HG02981 (cell line): ENCODE data around the gene ZSCAN1.
"Not testable (repeated sequence)": the region's sequence is repeated elsewhere in the genome, so short reads cannot be mapped to it uniquely, and the experiment has no call there.

Source experiments
- ATAC-seq: cut with Tn5 transposase; IDR thresholded peaks from one replicate; pipeline ENCODE4 v1.9.1; 2021; ENCODE audit warnings: mild to moderate bottlenecking, moderate library complexity; ENCODE audit not compliant: unreplicated experiment

Gene ZSCAN1, protein sequence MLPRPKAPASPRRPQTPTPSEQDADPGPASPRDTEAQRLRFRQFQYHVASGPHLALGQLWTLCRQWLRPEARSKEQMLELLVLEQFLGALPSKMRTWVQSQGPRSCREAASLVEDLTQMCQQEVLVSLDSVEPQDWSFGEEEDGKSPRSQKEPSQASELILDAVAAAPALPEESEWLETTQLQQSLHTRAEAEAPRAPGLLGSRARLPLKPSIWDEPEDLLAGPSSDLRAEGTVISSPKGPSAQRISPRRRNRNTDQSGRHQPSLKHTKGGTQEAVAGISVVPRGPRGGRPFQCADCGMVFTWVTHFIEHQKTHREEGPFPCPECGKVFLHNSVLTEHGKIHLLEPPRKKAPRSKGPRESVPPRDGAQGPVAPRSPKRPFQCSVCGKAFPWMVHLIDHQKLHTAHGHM

GRCh38 chr19:58033741-58034476 lies at the start of gene ZSCAN1:
Gene ZSCAN1, plus strand, starts transcription at chr19:58034025. Its CDS starts 3,812 bp downstream, at chr19:58037837.
- no peak for ATAC-seq

- no peak for ATAC-seq
Measured at GRCh38 chr19:57992841-57993240, 41.0 kb upstream of the ZSCAN1 start.

- no peak for ATAC-seq
Measured at GRCh38 chr19:58000677-58001076, 33.1 kb upstream of the ZSCAN1 start.

DNA sequence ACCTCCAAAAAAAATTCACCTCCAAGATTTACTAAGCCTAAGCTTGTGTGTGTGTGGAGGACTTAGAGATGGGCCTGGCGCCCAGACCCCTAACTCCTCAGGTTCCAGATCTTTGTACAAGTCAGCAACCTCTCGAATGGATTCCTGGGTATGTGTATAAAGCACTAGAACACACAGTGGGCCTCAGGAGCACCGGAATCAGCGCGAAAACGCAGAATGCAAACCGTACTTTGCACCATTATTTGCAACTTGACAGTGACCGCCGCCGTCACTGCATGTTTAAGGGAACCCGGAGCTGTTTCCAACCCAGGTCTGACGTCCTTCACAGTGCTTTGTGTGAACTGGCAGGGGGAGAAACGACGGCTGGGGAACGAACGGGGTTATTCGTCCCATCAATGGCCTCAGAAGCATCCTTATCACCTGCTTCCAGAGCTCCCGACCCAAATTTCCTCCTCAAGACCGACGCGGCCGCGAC lies 31.9 kb upstream of the ZSCAN1 start:
- ATAC-seq = peak; percentile 9

GRCh38 chr19:58002384-58003173 lies 31.2 kb upstream of the ZSCAN1 start, which contains the start of gene ZNF606:
Gene ZNF606, minus strand, starts transcription at chr19:58002820. Its CDS starts 1,501 bp downstream, at chr19:58001319.
- ATAC-seq = peak; percentile 93

DNA sequence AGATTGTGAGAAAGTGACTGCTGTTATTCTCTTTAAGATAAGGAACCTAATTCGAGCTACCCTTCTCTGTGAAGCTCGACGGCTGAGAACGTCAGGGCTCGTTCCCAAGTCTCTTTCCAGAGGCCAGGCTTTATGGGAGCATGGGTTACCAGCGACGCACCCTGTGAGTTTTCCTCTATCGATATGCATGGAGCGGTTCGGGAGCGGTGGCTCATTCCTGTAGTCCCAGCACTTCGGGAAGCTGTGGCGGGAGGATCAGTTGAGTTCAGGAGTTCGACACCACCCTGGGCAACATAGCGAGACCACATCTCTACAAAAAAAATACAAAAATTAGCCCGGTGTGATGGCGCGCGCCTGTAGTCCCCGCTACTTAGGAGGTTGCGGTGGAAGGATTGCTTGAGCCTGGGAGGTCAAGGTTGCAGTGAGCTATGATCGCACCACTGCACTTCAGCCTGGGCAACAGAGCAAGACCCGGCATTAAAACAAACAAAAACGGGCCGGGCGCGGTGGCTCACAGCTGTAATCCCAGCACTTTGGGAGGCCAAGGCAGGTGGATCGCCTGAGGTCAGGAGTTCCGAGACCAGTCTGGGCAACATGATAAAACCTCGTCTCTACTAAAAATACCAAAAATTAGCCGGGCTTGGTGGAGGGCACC lies 30.5 kb upstream of the ZSCAN1 start:
- no peak for ATAC-seq

DNA sequence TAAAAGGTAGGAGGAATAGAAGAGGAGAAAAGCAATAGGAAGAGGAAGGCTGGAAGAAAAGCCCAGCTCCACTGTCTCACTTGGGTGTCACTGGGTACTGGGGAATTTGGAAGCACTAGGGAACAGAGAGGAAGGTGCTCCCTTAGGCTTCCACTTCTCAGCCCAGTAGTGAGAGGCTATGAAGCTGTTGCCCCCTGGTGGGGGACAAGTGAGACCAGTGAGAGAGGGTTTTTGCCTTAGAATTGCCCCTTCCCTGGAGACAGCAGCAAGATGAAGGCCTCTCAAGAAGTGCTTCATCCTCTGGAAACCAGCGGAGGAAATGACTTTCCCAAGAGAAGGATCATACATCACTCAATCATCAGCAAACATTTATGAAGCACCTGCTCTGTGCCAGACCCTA lies 26.5 kb upstream of the ZSCAN1 start:
- no peak for ATAC-seq

DNA sequence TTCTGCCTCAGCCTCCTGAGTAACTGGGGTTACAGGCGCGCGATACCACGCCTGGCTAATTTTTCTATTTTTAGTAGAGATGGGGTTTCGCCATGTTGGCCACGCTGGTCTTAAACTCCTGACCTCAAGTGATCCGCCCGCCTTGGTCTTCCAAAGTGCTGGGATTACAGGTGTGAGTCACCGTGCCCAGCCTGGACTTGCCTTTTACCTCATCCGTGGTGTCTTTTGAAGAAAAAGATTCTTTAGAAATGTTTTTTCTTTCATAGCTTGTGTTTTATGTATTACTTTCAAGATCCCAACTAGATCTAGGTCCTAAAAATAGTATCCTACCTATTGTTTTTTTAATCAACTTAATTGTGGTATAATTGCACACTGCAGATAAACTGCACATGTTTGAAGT lies 24.9 kb upstream of the ZSCAN1 start:
- not testable (repeated sequence) for ATAC-seq

- ATAC-seq = no peak
Measured at GRCh38 chr19:58009301-58009665, 24.5 kb upstream of the ZSCAN1 start.

DNA sequence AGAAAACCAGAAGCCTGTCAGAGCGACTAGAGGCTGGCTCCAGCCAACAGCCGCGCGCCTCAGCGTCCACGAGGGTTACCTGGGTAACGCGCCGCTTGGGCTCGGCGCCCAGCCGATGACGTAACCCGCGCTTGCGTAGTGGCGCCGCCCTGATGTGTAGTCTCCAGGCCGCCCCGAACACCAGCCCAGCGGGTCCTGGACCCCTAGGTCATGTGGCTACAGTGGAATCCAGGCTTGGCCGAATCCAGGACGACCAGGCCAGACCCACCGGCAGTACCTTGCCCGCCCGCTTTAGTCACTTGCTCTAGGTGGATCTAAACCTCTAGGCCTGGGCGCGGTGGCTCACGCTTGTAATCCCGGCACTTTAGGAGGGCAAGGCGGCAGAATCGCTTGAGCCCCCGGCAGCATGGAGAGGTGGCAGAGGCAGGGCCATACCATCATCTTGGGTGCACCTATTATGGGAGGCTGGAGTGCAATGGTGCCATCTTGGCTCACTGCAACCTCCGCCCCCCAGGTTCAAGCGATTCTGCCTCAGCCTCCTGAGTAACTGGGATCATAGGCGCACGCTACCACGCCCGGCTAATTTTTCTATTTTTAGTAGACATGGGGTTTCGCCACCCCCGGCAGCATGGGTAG lies 24.0 kb upstream of the ZSCAN1 start:
- peak; percentile 85 for ATAC-seq

DNA sequence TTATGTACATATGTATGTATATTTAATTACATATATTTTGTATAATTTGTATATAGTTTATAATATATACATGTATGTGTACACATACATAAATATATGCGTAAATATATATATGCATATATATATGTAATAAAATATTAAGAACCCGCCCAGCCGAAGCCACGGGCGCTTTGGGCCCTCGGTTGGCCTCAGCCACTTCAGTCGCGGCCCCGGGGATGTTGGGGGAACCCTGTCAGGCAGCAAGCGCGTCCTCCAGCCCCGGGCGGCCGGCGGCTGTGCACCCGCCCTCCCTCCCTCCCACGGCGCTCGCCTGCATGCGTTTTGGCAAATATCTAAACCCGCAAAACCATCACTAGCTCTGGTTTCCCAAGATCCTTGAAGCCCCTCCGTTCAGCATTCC lies 23.3 kb upstream of the ZSCAN1 start:
- no peak for ATAC-seq

DNA sequence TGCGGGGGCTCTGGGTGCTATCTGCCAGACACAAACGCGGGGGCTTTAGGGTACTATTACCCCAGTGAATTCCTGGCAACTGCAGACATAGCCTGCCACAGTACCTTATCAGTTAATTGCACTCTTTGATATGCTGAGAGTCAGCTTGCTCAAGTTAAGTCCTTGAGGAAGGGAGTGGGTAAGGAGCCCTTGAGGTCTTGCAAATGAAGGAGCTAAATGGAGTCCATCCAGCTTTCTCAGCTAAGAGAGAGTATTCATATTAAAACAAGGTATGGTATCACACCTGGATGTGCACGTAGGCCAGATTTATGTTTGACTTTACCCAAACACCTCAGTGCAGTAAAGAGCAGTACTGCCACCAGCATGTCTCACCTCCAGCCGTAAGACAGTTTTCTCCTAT lies 19.7 kb upstream of the ZSCAN1 start:
- ATAC-seq = no peak

GRCh38 chr19:58020129-58020528 lies 13.7 kb upstream of the ZSCAN1 start:
- ATAC-seq = no peak

DNA sequence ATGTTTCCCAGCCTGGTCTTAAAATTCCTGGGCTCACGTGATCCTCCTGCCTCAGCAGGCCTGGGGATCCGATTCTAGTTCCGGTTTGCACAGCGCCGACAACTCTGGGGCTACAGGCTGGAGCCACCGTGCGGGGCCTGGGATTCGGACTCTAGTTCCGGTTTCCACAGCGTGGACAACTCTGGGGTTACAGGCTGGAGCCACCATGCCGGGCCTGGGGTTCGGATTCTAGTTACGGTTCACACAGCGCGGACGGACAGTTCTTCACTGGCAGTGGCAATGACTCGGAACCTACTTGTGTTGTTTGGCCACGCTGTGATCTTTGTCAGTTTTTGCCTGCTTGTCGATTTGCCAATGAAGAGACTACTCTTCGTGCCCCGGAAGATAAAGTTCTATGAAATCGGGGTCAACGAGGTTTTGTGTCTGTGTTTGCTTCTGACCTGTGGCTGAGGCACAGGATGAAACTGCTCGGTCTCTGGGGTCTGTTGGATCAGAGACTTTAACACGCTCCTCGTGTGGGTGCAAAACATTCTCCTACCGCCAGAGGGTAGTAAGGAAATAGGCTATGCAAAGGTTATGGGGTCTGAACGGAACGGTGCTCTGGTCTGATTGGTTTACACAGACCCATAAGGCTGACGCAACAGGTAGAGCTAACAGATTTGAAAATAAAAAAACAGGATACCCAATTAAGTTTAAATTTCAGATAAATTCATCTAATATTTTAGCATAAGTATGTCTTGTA lies 12.1 kb upstream of the ZSCAN1 start:
- ATAC-seq = no peak

GRCh38 chr19:58022283-58022660 lies 11.6 kb upstream of the ZSCAN1 start:
- no peak for ATAC-seq

DNA sequence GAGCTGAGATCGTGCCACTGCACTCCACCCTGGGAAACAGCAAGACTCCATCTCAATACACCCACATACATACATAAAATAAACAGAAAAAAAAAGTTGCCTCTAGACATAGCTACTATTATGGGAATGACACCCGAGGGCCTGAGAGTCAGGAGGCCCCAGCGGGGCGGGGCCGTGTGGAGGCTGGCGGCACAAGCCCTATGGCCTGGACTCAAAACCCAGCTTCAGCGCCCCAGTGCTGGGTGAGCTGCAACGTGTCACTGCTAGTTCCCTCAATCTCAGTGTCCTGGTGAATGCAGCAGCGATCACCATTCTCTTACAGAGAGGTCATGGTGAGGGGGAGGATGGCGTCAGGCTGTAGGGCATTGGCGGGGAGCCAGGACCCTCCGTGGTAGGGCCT lies 9.2 kb upstream of the ZSCAN1 start:
- no peak for ATAC-seq

- ATAC-seq = no peak
Measured at GRCh38 chr19:58034477-58034793, 610 bp downstream of the ZSCAN1 start.

DNA sequence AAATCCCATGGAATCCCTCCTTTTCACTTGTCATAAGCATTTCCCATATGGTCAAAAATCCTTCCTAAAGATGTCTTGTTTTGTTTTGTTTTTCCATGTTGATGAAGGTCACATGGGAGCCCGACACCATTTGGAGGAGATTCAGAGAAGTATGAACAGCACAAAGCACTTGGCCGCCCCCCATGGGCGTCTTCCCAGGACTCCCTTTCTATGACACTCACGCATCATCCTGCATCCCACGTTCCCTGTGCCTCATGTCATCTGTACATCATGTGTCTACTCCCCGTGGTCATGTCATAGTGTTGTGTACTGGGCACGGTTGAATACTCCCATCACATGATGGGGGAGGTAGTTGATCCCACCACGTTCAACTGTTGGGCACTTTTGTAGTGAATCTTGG lies 2.0 kb downstream of the ZSCAN1 start:
- ATAC-seq = no peak

DNA sequence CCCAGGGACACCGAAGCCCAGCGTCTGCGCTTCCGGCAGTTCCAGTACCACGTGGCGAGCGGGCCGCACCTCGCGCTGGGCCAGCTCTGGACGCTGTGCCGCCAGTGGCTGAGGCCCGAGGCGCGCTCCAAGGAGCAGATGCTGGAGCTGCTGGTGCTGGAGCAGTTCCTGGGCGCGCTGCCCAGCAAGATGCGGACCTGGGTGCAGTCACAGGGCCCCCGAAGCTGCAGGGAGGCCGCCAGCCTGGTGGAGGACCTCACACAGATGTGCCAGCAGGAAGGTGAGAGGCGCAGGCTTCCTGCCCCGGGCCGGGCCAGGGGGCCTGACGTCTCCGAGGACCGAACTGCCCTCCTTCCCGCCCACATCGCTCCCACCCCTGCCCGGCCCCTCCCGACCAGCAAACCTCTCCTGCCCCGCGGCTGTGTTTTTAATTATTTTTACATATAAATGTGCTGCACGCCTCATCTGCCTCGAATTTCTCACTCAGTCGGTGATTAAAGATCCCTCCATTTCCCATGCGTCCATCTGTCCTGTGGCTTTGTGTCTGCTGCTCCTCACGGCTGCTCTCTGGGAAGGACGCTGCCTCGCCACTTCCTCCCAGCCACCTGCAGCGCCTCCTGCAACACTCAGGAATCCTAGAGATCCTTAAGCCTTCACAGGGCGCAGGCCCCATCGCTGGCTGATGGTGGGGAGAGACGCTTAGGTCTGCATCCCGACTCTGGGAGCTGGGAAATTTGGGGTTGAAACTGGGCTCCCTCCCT lies 4.3 kb downstream of the ZSCAN1 start:
- no peak for ATAC-seq
